Nephron progenitor cell (in vitro differentiated cells): ENCODE data around the gene PLCH2.

Source experiments
- DNase-seq: peaks from one replicate; pipeline ENCODE4 v3.0.0; 2021
- H3K27ac Mint-ChIP-seq: 2 replicates; pipeline ENCODE4 v1.8.0; 2021; ENCODE audit warnings: mild to moderate bottlenecking, moderate library complexity, mixed read lengths
- H3K27me3 Mint-ChIP-seq: 2 replicates; pipeline ENCODE4 v1.8.0; 2021; ENCODE audit warnings: mild to moderate bottlenecking, low read depth, mixed read lengths; ENCODE audit not compliant: poor library complexity
- H3K36me3 Mint-ChIP-seq: 2 replicates; pipeline ENCODE4 v1.8.0; 2021; ENCODE audit warnings: low read depth, mixed read lengths
- H3K4me1 Mint-ChIP-seq: 2 replicates; pipeline ENCODE4 v1.8.0; 2021; ENCODE audit warnings: mixed read lengths
- H3K4me3 Mint-ChIP-seq: 2 replicates; pipeline ENCODE4 v1.8.0; 2021; ENCODE audit warnings: mild to moderate bottlenecking, moderate library complexity, mixed read lengths
- H3K9me3 Mint-ChIP-seq: 2 replicates; pipeline ENCODE4 v1.8.0; 2021; ENCODE audit warnings: mild to moderate bottlenecking, moderate library complexity, mixed read lengths
- TF ChIP-seq, protein P1 (sequence below): fragments of 200-600 bp; sonication (generic); IDR thresholded peaks from 2 replicates; pipeline ENCODE4 v1.5.0; 2021; ENCODE audit warnings: antibody characterized with exemption

The PLCH2 gene

DNA sequence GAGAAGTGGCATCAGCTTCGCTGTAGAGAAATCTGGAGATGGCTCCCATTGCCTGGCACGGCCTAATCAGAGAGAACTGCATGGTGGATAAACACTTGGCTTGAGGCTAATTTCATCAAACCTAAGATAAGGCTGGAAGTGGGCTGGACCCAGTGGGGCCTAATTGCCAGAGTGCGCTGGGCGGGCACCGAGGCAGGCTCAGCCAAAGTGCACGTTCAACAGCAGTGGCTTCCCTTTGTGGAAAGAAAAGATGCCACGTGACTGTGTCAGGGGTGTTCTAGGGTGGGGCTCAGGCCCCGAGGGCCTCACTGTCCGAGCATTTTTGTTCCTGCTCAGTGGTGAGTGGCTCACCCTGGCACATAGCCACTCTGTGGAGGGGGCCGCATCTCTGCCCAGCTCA is 5.8 kb downstream of the PLCH2 start:
- no peaks in the 10 kb centered on the region for H3K4me1 Mint-ChIP-seq
- peaks cover 8% of the 10 kb centered on the region for H3K27me3 Mint-ChIP-seq
- H3K27ac Mint-ChIP-seq: no peak overlapping the region
- H3K36me3 Mint-ChIP-seq: no peaks in the 10 kb centered on the region
- TF ChIP-seq, protein P1, sequence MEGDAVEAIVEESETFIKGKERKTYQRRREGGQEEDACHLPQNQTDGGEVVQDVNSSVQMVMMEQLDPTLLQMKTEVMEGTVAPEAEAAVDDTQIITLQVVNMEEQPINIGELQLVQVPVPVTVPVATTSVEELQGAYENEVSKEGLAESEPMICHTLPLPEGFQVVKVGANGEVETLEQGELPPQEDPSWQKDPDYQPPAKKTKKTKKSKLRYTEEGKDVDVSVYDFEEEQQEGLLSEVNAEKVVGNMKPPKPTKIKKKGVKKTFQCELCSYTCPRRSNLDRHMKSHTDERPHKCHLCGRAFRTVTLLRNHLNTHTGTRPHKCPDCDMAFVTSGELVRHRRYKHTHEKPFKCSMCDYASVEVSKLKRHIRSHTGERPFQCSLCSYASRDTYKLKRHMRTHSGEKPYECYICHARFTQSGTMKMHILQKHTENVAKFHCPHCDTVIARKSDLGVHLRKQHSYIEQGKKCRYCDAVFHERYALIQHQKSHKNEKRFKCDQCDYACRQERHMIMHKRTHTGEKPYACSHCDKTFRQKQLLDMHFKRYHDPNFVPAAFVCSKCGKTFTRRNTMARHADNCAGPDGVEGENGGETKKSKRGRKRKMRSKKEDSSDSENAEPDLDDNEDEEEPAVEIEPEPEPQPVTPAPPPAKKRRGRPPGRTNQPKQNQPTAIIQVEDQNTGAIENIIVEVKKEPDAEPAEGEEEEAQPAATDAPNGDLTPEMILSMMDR: no peak
- no peak for DNase-seq
- H3K4me3 Mint-ChIP-seq: no peak overlapping the region
- H3K9me3 Mint-ChIP-seq: no peaks in the 10 kb centered on the region

DNA sequence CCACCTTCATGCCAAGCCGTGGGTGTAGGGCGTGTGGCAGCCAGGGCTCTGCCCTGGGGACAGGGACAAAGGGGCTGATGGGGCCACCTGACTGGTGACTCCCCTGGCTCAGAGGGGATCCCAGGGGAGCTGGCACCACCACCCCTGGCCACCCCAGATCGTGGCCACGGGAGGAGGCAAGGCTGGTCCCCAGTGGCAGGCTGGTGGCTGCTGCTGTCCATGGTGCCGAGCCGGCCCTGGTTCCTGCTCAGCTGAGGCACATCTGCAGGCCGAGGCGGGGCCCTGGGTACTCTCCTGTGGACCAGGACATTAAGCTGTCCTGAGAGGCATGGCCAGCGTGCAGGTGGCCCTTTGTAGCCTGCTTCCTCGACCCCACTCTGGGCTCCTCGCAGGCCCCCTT is 6.5 kb downstream of the PLCH2 start:
- Mint-ChIP-seq H3K27me3 (peaks cover 3% of the 10 kb centered on the region), H3K4me1 (no peaks in the 10 kb centered on the region), H3K4me3 (no peak overlapping the region), H3K9me3 (no peaks in the 10 kb centered on the region), H3K36me3 (no peaks in the 10 kb centered on the region), H3K27ac (no peak overlapping the region)
- TF ChIP-seq, protein P1: no peak
- DNase-seq: peak; percentile 52

DNA sequence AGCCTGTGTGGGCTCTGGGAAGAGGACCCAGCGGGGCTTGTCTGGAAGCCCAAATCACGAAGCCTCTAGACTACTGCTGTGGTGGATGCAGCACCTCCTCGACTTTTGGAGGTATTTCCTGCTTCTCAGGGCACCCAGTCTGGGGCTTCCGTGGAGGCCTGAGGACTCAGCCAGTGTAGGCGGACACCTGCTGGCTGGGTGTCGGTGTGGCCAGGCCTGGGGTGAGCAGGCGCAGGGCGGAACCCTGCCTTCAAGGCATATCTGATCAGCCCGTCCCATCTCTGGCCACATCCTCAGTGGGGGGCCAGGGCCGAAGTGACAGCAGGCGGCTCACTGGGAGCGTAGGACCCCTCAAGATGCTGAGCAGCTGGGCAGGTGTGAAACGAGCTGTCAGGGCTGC is 6.9 kb downstream of the PLCH2 start:
- Mint-ChIP-seq H3K4me3 (no peak overlapping the region), H3K36me3 (no peaks in the 10 kb centered on the region), H3K4me1 (no peaks in the 10 kb centered on the region), H3K9me3 (peaks cover 3% of the 10 kb centered on the region), H3K27me3 (peaks cover 3% of the 10 kb centered on the region), H3K27ac (no peak overlapping the region)
- no peak for DNase-seq
- TF ChIP-seq, protein P1: no peak

DNA sequence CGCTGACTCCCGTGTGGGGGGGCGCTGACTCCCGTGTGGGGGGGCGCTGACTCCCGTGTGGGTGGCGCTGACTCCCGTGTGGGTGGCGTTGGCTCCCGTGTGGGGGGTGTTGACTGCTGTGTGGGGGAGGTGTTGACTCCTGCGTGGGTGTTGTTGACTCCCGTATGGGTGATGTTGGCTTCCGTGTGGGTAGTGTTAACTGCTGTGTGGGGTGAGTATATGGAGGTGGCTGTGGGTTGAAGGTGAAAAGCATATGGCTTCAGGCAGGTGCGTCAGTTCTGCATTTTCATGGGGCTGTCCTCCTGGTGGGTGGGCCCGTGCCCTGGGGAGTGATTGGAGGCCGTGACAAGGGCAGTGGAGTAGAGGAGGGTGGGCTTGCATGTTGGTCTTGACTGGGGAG is 7.9 kb downstream of the PLCH2 start:
- Mint-ChIP-seq H3K4me1 (no peaks in the 10 kb centered on the region), H3K4me3 (no peak overlapping the region), H3K27me3 (peaks cover 7% of the 10 kb centered on the region), H3K36me3 (no peaks in the 10 kb centered on the region), H3K27ac (no peak overlapping the region), H3K9me3 (peaks cover 10% of the 10 kb centered on the region)
- TF ChIP-seq, protein P1: no peak
- DNase-seq: no peak

DNA sequence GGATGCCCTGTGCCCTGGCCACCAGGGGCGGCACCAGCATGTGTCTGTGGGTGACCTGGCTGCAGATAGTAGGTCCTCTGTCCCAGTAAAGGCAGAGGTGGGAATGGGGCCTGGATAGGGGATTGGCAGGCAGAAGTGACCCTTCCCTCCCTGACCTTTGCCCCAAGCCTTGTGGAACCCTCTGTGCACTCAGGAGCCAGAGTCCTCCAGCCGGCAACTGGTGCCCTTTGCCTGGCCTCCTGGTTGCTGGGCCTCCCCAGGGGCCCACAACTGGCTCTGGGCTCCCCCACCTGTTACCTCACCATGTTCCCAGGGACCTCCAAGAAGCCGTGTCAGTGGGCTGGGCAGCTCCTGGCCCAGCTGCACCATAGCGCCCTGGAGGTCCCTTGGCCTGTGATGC is 10.0 kb downstream of the PLCH2 start:
- H3K27ac Mint-ChIP-seq: no peak overlapping the region
- no peak for DNase-seq
- H3K4me1 Mint-ChIP-seq: no peaks in the 10 kb centered on the region
- TF ChIP-seq, protein P1: no peak
- H3K27me3 Mint-ChIP-seq: peaks cover 7% of the 10 kb centered on the region
- peaks cover 17% of the 10 kb centered on the region for H3K9me3 Mint-ChIP-seq
- H3K4me3 Mint-ChIP-seq: no peak overlapping the region
- H3K36me3 Mint-ChIP-seq: no peaks in the 10 kb centered on the region

DNA sequence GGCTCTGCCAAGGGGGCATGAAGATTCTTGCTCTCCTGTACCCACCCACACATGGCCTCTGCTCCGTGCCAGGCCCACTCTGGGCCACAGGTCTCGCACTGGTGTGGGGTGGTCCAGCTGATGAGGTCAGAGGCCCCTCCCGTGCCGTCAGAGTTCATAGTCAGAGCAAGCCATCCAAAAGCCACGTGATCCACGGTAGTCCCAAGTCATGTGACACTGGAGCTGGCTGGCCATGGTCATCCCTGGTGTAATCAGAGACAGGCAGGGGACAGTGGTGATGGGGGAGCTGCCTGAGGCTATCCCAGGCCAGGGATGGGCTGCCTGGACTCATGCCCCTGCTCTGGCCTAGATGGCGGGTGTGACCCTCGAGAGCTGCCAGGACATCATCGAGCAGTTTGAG is 10.5 kb downstream of the PLCH2 start:
- no peak overlapping the region for H3K4me3 Mint-ChIP-seq
- peaks cover 7% of the 10 kb centered on the region for H3K27me3 Mint-ChIP-seq
- no peaks in the 10 kb centered on the region for H3K36me3 Mint-ChIP-seq
- no peak overlapping the region for H3K27ac Mint-ChIP-seq
- H3K4me1 Mint-ChIP-seq: no peaks in the 10 kb centered on the region
- no peak for DNase-seq
- TF ChIP-seq, protein P1: no peak
- H3K9me3 Mint-ChIP-seq: peaks cover 17% of the 10 kb centered on the region
